Right atrium auricular region (tissue), 2 donors: ENCODE measurements around the gene IQGAP2. TPM values are rescaled to one million over a fixed set of nuclear protein-coding genes. Genes with fewer than 3 reads are reported as not detected.
"Not testable (repeated sequence)": the region's sequence is repeated elsewhere in the genome, so short reads cannot be mapped to it uniquely, and the experiment has no call there.

ENCODE experiments used
- DNase-seq: peaks from one replicate; pipeline ENCODE4 v3.0.0-alpha.2; 2019; ENCODE audit warnings: low spot score
- H3K27ac ChIP-seq, 2 donors: fragments of 200-600 bp; sonication (generic); 1 replicate in 1 of 2; 2 replicates in 1 of 2; pipeline ENCODE4 v1.5.1; 2016 to 2019
- H3K27me3 ChIP-seq, 2 donors: fragments of 200-600 bp; sonication (generic); one replicate each; pipeline versions ENCODE4 v1.5.1 to v1.6.0; 2017 to 2019
- H3K36me3 ChIP-seq: fragments of 200-600 bp; sonication (generic); one replicate; pipeline ENCODE4 v1.5.1; 2016
- H3K4me1 ChIP-seq, 2 donors: fragments of 200-600 bp; sonication (generic); one replicate each; pipeline versions ENCODE4 v1.5.1 to v1.6.0; 2017 to 2019
- H3K4me3 ChIP-seq, 2 donors: fragments of 200-600 bp; sonication (generic); 1 replicate in 1 of 2; 2 replicates in 1 of 2; pipeline ENCODE4 v1.5.1; 2017 to 2019; ENCODE audit warnings: mild to moderate bottlenecking in 1 of 2, moderate library complexity in 1 of 2
- H3K9me3 ChIP-seq, 2 donors: fragments of 200-600 bp; sonication (generic); one replicate each; pipeline ENCODE4 v1.5.1; 2019
- CTCF ChIP-seq, 2 donors: fragments of 200-600 bp; sonication (generic); IDR thresholded peaks; one replicate each; pipeline ENCODE4 v1.5.1; 2019; ENCODE audit warnings: antibody characterized with exemption in 2 of 2
- total RNA-seq, 2 donors: library from RNA; depleted of rRNA; stranded (reverse); fragments of >200 nt; gene quantifications; one replicate each; pipeline ENCODE4 v1.1.0, GENCODE V29; 2016

Gene IQGAP2
- total RNA-seq, 2 donors from 2014 or later, result 5.4 to 12.3 TPM

- H3K9me3 ChIP-seq, result no peaks in the 10 kb centered on the region
- no peaks in the 10 kb centered on the region for H3K36me3 ChIP-seq
- H3K4me3 ChIP-seq, result no peak overlapping the region
- H3K27ac ChIP-seq, result no peak overlapping the region
- no peaks in the 10 kb centered on the region for H3K27me3 ChIP-seq
- TF ChIP-seq CTCF (IDR thresholded peaks at IDR 0.05), result no peak
- H3K4me1 ChIP-seq, result no peaks in the 10 kb centered on the region
- no peak for DNase-seq
These were observed 36.5 kb upstream of the IQGAP2 start for GRCh38 chr5:76366596-76366995.

- Histone ChIP-seq H3K27ac (no peak overlapping the region), H3K9me3 (no peaks in the 10 kb centered on the region), H3K36me3 (no peaks in the 10 kb centered on the region), H3K4me3 (no peak overlapping the region), H3K4me1 (peaks cover 0 to 7% of the 10 kb centered on the region in 2 donors), H3K27me3 (no peaks in the 10 kb centered on the region)
- no peak for DNase-seq
- TF ChIP-seq CTCF (IDR thresholded peaks at IDR 0.05), result no peak
These were observed 35.3 kb upstream of the IQGAP2 start for GRCh38 chr5:76367623-76368371.

GRCh38 chr5:76368941-76369340 lies 34.1 kb upstream of the IQGAP2 start:
- no peak overlapping the region for H3K4me3 ChIP-seq

GRCh38 chr5:76369668-76370067 lies 33.4 kb upstream of the IQGAP2 start:
- H3K36me3 ChIP-seq, DNase-seq, H3K27me3 ChIP-seq, H3K9me3 ChIP-seq, H3K4me1 ChIP-seq, H3K4me3 ChIP-seq, H3K27ac ChIP-seq: not testable (repeated sequence)

More at GRCh38 chr5:76368941-76369340, 34.1 kb upstream of the IQGAP2 start:
- Histone ChIP-seq H3K36me3 (no peaks in the 10 kb centered on the region), H3K27ac (no peak overlapping the region), H3K4me1 (peaks cover 0 to 7% of the 10 kb centered on the region in 2 donors), H3K27me3 (no peaks in the 10 kb centered on the region), H3K9me3 (no peaks in the 10 kb centered on the region)
- TF ChIP-seq CTCF (IDR thresholded peaks at IDR 0.05), result no peak
- no peak for DNase-seq

- H3K9me3 ChIP-seq, result no peaks in the 10 kb centered on the region
- peaks cover 0 to 7% of the 10 kb centered on the region in 2 donors for H3K4me1 ChIP-seq
- no peak overlapping the region for H3K4me3 ChIP-seq
- H3K27me3 ChIP-seq, result no peaks in the 10 kb centered on the region
- no peak for TF ChIP-seq CTCF (IDR thresholded peaks at IDR 0.05)
- H3K36me3 ChIP-seq, result no peaks in the 10 kb centered on the region
- DNase-seq, result no peak
- no peak overlapping the region for H3K27ac ChIP-seq
These were observed 31.1 kb upstream of the IQGAP2 start for GRCh38 chr5:76371960-76372322.

GRCh38 chr5:76372323-76373054 lies 30.6 kb upstream of the IQGAP2 start:
- no peak for DNase-seq
- no peaks in the 10 kb centered on the region for H3K9me3 ChIP-seq
- no peaks in the 10 kb centered on the region for H3K27me3 ChIP-seq
- no peak overlapping the region for H3K4me3 ChIP-seq
- no peak for TF ChIP-seq CTCF (IDR thresholded peaks at IDR 0.05)
- no peak overlapping the region for H3K27ac ChIP-seq
- H3K4me1 ChIP-seq, result peaks cover 0 to 7% of the 10 kb centered on the region in 2 donors
- no peaks in the 10 kb centered on the region for H3K36me3 ChIP-seq
